Skin epidermis (tissue), 12 donors: ENCODE data around the gene GAB2.
"Not testable (repeated sequence)": the region's sequence is repeated elsewhere in the genome, so short reads cannot be mapped to it uniquely, and the experiment has no call there.

Source experiments
- H3K27ac ChIP-seq, 21 experiments: fragments of 200-600 bp; sonication (generic) in 11 of 21; one replicate each; pipeline ENCODE4 v1.5.0; 2020; ENCODE audit warnings: mild to moderate bottlenecking in 3 of 21, inconsistent platforms in 2 of 21, moderate library complexity in 2 of 21
- H3K4me3 ChIP-seq, 7 experiments: fragments of 200-600 bp; sonication (generic) in 2 of 7; one replicate each; pipeline ENCODE4 v1.5.0; 2020; ENCODE audit warnings: inconsistent platforms in 2 of 7, mild to moderate bottlenecking in 2 of 7, moderate library complexity in 1 of 7

GAB2 gene

DNA sequence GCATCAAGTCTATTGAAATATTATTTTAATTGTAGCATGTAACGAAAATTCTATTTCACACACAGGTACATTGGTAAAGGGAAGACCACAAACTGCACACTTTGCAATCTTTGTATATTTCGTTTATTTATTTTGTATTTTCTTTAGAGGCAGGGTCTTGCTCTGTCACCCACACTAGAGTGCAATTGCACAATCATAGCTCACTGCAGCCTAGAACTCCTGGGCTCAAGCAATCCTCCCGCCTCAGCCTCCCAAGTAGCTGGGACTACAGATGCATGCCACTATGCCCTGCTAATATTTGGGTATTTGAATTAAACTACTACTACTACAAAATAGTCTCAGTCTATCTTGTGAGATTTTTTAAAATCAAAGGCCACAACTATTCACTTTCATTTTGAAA lies 42.7 kb downstream of the GAB2 start:
- Histone ChIP-seq H3K27ac (no peak overlapping the region), H3K4me3 (no peak overlapping the region)

DNA sequence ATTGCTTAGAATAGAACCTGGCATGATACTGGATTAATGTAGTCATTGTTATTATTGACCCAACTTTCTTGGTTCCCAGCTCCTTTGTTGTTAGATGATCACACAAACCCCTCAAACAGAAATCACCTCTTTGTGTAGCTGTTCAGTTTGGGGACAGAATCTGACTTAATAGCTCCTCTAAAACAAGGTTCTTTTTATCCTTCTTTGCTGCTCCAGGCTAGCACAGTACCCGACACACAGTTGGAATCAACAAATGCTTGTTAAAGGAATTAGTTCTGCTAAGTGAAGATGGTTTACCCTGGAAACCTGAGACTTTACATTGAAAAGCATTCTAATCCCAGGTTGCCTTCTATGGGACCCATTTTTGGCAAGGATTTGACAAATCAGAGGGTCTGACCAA lies 43.9 kb downstream of the GAB2 start:
- H3K4me3 ChIP-seq, result no peak overlapping the region
- H3K27ac ChIP-seq, result peak overlapping the region in 1 of 21 experiments; percentile 14

GRCh38 chr11:78372114-78372768 lies 45.4 kb downstream of the GAB2 start:
- H3K27ac ChIP-seq, result peak overlapping the region in 1 of 21 experiments; percentile 24

GRCh38 chr11:78371221-78371891 lies 46.3 kb downstream of the GAB2 start:
- H3K27ac ChIP-seq, result peak overlapping the region in 4 of 21 experiments; percentile 1 to 54 (median 30)
- H3K4me3 ChIP-seq, result no peak overlapping the region

More at GRCh38 chr11:78372114-78372768, 45.4 kb downstream of the GAB2 start:
- no peak overlapping the region for H3K4me3 ChIP-seq

GRCh38 chr11:78370406-78371172 lies 47.0 kb downstream of the GAB2 start:
- H3K27ac ChIP-seq, result peak overlapping the region in 6 of 21 experiments; percentile 1 to 43 (median 26)
- no peak overlapping the region for H3K4me3 ChIP-seq

- Histone ChIP-seq H3K4me3 (no peak overlapping the region), H3K27ac (peak overlapping the region in 1 of 21 experiments; percentile 32)
Observed at GRCh38 chr11:78365381-78365792, 52.2 kb downstream of the GAB2 start.

- no peak overlapping the region for H3K27ac ChIP-seq
Observed at GRCh38 chr11:78364128-78364751, 53.4 kb downstream of the GAB2 start.

DNA sequence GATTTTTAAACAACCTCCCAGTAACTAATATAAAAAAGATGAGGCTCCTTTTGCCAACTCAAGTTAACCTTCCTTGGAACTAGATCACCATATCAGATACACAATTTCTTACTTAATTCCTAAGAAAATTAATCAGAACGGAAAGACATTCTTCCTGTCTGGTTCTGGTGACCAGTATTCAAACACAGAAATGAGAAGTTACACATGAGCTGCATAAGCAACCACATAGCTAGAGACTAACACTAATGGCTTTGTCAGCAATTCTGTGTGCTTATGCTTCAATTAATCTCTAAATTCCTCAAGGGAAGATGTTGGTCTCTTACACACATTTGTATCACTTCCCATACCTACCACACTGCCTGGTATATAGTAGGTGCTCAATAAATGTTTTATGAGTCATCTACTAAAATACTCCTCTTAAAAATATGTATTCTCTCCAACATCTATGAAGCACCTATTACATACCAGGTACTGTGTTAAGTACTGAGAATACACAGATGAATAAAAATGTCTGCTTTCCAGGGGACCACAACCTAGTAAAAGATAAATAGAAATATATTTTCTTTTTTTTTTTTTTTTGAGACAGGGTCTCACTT lies 54.5 kb downstream of the GAB2 start:
- Histone ChIP-seq H3K27ac (peak overlapping the region in 1 of 21 experiments; percentile 16), H3K4me3 (no peak overlapping the region)

More at GRCh38 chr11:78364128-78364751, 53.4 kb downstream of the GAB2 start:
- H3K4me3 ChIP-seq, result no peak overlapping the region

GRCh38 chr11:78361228-78361627 lies 56.4 kb downstream of the GAB2 start:
- H3K27ac ChIP-seq, result no peak overlapping the region
- H3K4me3 ChIP-seq, result no peak overlapping the region

DNA sequence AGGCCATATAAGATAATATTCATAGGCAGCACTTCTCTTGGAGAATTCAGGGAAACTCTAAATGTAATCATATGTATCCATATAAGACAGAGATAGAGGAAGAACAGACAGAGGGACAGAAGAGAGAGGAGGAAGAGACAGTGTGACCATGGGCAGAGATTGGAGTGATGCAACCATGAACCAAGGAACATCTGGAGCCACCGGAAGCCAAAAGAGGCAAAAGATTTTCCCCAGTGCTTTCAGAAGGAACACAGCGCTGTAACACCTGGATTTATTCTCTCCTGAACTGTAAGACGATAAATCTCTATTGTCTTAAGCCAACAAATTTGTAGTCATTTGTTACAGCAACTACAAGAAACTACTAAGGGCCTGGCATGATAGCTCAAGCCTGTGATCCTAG lies 57.7 kb downstream of the GAB2 start:
- Histone ChIP-seq H3K4me3 (no peak overlapping the region), H3K27ac (peak overlapping the region in 1 of 21 experiments; percentile 33)

- not testable (repeated sequence) for H3K4me3 ChIP-seq, H3K27ac ChIP-seq
Observed at GRCh38 chr11:78357924-78358323, 59.7 kb downstream of the GAB2 start.

DNA sequence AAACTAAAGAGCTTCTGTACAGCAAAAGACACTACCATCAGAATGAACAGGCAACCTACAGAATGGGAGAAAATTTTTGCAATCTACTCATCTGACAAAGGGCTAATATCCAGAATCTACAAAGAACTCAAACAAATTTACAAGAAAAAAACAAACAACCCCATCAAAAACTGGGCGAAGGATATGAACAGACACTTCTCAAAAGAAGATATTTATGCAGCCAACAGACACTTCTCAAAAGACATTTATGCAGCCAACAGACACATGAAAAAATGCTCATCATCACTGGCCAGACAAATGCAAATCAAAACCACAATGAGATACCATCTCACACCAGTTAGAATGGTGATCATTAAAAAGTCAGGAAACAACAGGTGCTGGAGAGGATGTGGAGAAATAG lies 60.2 kb downstream of the GAB2 start:
- not testable (repeated sequence) for H3K27ac ChIP-seq, H3K4me3 ChIP-seq

- not testable (repeated sequence) for H3K27ac ChIP-seq, H3K4me3 ChIP-seq
Observed at GRCh38 chr11:78355742-78356141, 61.9 kb downstream of the GAB2 start.

- H3K4me3 ChIP-seq, result no peak overlapping the region
Observed at GRCh38 chr11:78355309-78355705, 62.3 kb downstream of the GAB2 start.

GRCh38 chr11:78354408-78355308 lies 63.0 kb downstream of the GAB2 start:
- Histone ChIP-seq H3K27ac (peak overlapping the region in 1 of 21 experiments; percentile 30), H3K4me3 (no peak overlapping the region)

More at GRCh38 chr11:78355309-78355705, 62.3 kb downstream of the GAB2 start:
- H3K27ac ChIP-seq, result peak overlapping the region in 1 of 21 experiments; percentile 30

GRCh38 chr11:78351979-78352841 lies 65.4 kb downstream of the GAB2 start:
- H3K27ac ChIP-seq, result peak overlapping the region in 17 of 21 experiments; percentile 54 to 90 (median 75)
- H3K4me3 ChIP-seq, result no peak overlapping the region

DNA sequence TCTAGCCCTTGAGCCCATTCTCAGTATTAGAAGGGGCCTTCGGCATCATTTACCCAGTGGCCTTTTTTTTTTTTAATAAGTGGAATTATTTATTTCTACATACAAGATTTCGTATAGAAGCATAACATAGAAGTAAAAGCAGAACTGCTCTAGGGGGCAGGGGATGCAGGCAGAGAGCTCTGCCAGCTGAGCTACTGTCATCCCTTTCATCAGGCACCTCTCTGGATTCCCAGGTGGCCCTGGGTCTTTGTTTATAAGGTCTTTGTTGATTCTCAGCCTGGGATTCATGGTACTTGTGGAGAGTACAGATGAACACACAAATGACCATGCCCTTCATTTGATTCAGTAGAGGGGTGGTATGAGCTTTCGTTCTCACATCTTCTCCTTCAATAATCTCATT lies 66.4 kb downstream of the GAB2 start:
- Histone ChIP-seq H3K4me3 (no peak overlapping the region), H3K27ac (peak overlapping the region in 20 of 21 experiments; percentile 12 to 90 (median 72))
